HL-60 (cell line): ENCODE results near the gene EIPR1.

Experiments used
- DNase-seq, 2 experiments: peaks; one replicate each; pipeline ENCODE4 v3.0.0-alpha.2; 2010 to 2020; ENCODE audit warnings: low read depth in 1 of 2, low spot score in 1 of 2
- H3K27ac ChIP-seq: fragments of 250-450 bp; sonication (Bioruptor Pico); replicated peaks from 2 replicates; pipeline ENCODE4 v1.5.1; 2020; ENCODE audit warnings: mild to moderate bottlenecking, moderate library complexity
- H3K27me3 ChIP-seq: fragments of 250-450 bp; sonication (Bioruptor Pico); 2 replicates; pipeline ENCODE4 v1.5.1; 2021; ENCODE audit warnings: mild to moderate bottlenecking, moderate library complexity; ENCODE audit not compliant: insufficient read depth, poor library complexity, severe bottlenecking
- H3K4me3 ChIP-seq: replicated peaks from 2 replicates; pipeline ENCODE4 v1.5.1; 2011; ENCODE audit warnings: mild to moderate bottlenecking, control low read depth, low read length; ENCODE audit not compliant: insufficient read depth
- CTCF ChIP-seq: IDR thresholded peaks from one replicate; pipeline ENCODE4 v1.5.1; 2011; ENCODE audit warnings: low read length, control low read depth, inconsistent platforms; ENCODE audit not compliant: insufficient read depth
- GABPA ChIP-seq: IDR thresholded peaks from 2 replicates; pipeline ENCODE4 v1.6.1; 2012; ENCODE audit warnings: low read depth
- POLR2AphosphoS5 ChIP-seq: IDR thresholded peaks from 2 replicates; pipeline ENCODE4 v1.6.1; 2012; ENCODE audit warnings: low read depth
- REST ChIP-seq: IDR thresholded peaks from 2 replicates; pipeline ENCODE4 v1.6.1; 2012; ENCODE audit warnings: low read depth; ENCODE audit not compliant: insufficient replicate concordance
- SPI1 ChIP-seq: IDR thresholded peaks from 2 replicates; pipeline ENCODE4 v1.6.1; 2012; ENCODE audit warnings: low read depth, mild to moderate bottlenecking, borderline replicate concordance

EIPR1 gene

GRCh38 chr2:3313781-3314375 lies 63.7 kb downstream of the EIPR1 start:
- Histone ChIP-seq H3K4me3 (no peak overlapping the region), H3K27me3 (no peaks in the 10 kb centered on the region), H3K27ac (no peak overlapping the region)
- TF ChIP-seq GABPA (no peak), REST (no peak), CTCF (no peak), SPI1 (no peak)
- DNase-seq, result no peak

GRCh38 chr2:3312576-3313345 lies 64.9 kb downstream of the EIPR1 start:
- no peak overlapping the region for H3K27ac ChIP-seq
- no peak for DNase-seq
- H3K27me3 ChIP-seq, result no peaks in the 10 kb centered on the region
- no peak overlapping the region for H3K4me3 ChIP-seq
- TF ChIP-seq REST, result no peak
- no peak for TF ChIP-seq CTCF
- TF ChIP-seq POLR2AphosphoS5, result no peak
- TF ChIP-seq SPI1, result no peak
- TF ChIP-seq GABPA, result no peak

- no peak overlapping the region for H3K4me3 ChIP-seq
- H3K27ac ChIP-seq, result no peak overlapping the region
- DNase-seq, result no peak
- TF ChIP-seq POLR2AphosphoS5, result no peak
- TF ChIP-seq GABPA, result no peak
- TF ChIP-seq SPI1, result no peak
- TF ChIP-seq REST, result no peak
- no peak for TF ChIP-seq CTCF
- H3K27me3 ChIP-seq, result no peaks in the 10 kb centered on the region
These were observed 66.0 kb downstream of the EIPR1 start for GRCh38 chr2:3311601-3312000.
